B cell (primary cell): ENCODE results near the gene NLRP4. TPM values are rescaled to one million over a fixed set of nuclear protein-coding genes. Genes with fewer than 3 reads are reported as not detected.

Experiments used
- ATAC-seq: fragments of 200-7000 bp; cut with Tn5 transposase; one replicate; pipeline ENCODE4 v1.10.0; 2021; ENCODE audit warnings: low read depth, mild to moderate bottlenecking, moderate number of reproducible peaks, moderate library complexity
- CTCF ChIA-PET: fragments of 350-600 bp; sonication (Branson Sonifier 250); formaldehyde crosslinking; loops from one replicate; lab custom pipeline; 2021; ENCODE audit warnings: antibody characterized with exemption, inconsistent platforms; lab: Charles Lee
- POLR2A ChIA-PET: fragments of 350-600 bp; sonication (Branson Sonifier 250); formaldehyde crosslinking; loops from one replicate; lab custom pipeline; 2021; ENCODE audit warnings: antibody characterized with exemption; lab: Charles Lee
- DNase-seq: peaks from one replicate; pipeline ENCODE4 v3.0.0; 2013
- H2AFZ ChIP-seq: 2 replicates; pipeline ENCODE4 v1.6.1; 2012; ENCODE audit warnings: mild to moderate bottlenecking, low read depth, low read length; ENCODE audit not compliant: insufficient read depth, poor library complexity, severe bottlenecking
- H3K27ac ChIP-seq, 2 donors: 1 replicate in 1 of 2; 2 replicates in 1 of 2; pipeline ENCODE4 v1.5.1; 2012 to 2013; ENCODE audit warnings: low read length in 2 of 2, mild to moderate bottlenecking in 2 of 2, moderate library complexity in 1 of 2
- H3K27me3 ChIP-seq, 4 experiments: fragments of 200-600 bp in 1 of 4; sonication (generic) in 1 of 4; replicated peaks in 1 of 4; 1 replicate in 2 of 4; 2 replicates in 2 of 4; pipeline versions ENCODE4 v1.6.1 to v1.7.0; 2013 to 2016; ENCODE audit warnings: low read length in 3 of 4, mild to moderate bottlenecking in 2 of 4, mixed read lengths in 1 of 4, moderate library complexity in 1 of 4; ENCODE audit not compliant: insufficient read depth in 4 of 4, control insufficient read depth in 3 of 4; ENCODE audit errors: control extremely low read depth in 1 of 4
- H3K36me3 ChIP-seq, 2 experiments: replicated peaks in 1 of 2; 1 replicate in 1 of 2; 2 replicates in 1 of 2; pipeline versions ENCODE4 v1.6.1 to v1.7.1; 2013; ENCODE audit warnings: low read length in 1 of 2; ENCODE audit not compliant: insufficient read depth in 2 of 2, control insufficient read depth in 1 of 2; ENCODE audit errors: control extremely low read depth in 1 of 2, extremely low read depth in 1 of 2
- H3K4me1 ChIP-seq, 2 donors: fragments of 200-600 bp in 1 of 2; sonication (generic) in 1 of 2; 1 replicate in 1 of 2; 2 replicates in 1 of 2; pipeline versions ENCODE4 v1.5.1 to v1.6.1; 2013 to 2017; ENCODE audit warnings: low read length in 2 of 2; ENCODE audit not compliant: control insufficient read depth in 2 of 2, insufficient read depth in 2 of 2
- H3K4me2 ChIP-seq: replicated peaks from 2 replicates; pipeline ENCODE3; 2012; ENCODE audit warnings: mild to moderate bottlenecking, low read depth, low read length; ENCODE audit not compliant: poor library complexity, severe bottlenecking
- H3K4me3 ChIP-seq, 5 experiments: fragments of 200-600 bp in 1 of 5; sonication (generic) in 1 of 5; 1 replicate in 3 of 5; 2 replicates in 2 of 5; pipeline versions ENCODE4 v1.5.1 to v1.7.0; 2011 to 2016; ENCODE audit warnings: low read length in 4 of 5, mild to moderate bottlenecking in 4 of 5, low read depth in 2 of 5, control low read depth in 1 of 5, moderate library complexity in 1 of 5; ENCODE audit not compliant: insufficient read depth in 1 of 5; ENCODE audit errors: control extremely low read depth in 1 of 5, extremely low read depth in 1 of 5
- H3K79me2 ChIP-seq: fragments of 200-600 bp; sonication (generic); one replicate; pipeline ENCODE4 v1.6.0; 2016; ENCODE audit warnings: low read length; ENCODE audit not compliant: control insufficient read depth, insufficient read depth
- H3K9ac ChIP-seq: fragments of 200-600 bp; sonication (generic); 2 replicates; pipeline ENCODE4 v1.6.1; 2017; ENCODE audit warnings: mild to moderate bottlenecking, low read length, moderate library complexity
- H3K9me3 ChIP-seq, 3 donors: one replicate each; pipeline versions ENCODE4 v1.6.1 to v1.7.1; 2013; ENCODE audit warnings: low read length in 2 of 3; ENCODE audit not compliant: control insufficient read depth in 2 of 3, insufficient read depth in 1 of 3; ENCODE audit errors: control extremely low read depth in 1 of 3
- H4K20me1 ChIP-seq: 2 replicates; pipeline ENCODE4 v1.6.0; 2012; ENCODE audit warnings: mild to moderate bottlenecking, low read length; ENCODE audit not compliant: insufficient read depth, control insufficient read depth, poor library complexity, severe bottlenecking
- H3K27ac Mint-ChIP-seq: one replicate; pipeline ENCODE4 v1.8.0; 2021; ENCODE audit warnings: mixed read lengths
- H3K27me3 Mint-ChIP-seq: one replicate; pipeline ENCODE4 v1.8.0; 2021; ENCODE audit warnings: mixed read lengths
- H3K4me1 Mint-ChIP-seq: one replicate; pipeline ENCODE4 v1.8.0; 2021; ENCODE audit warnings: mixed read lengths
- H3K4me3 Mint-ChIP-seq: one replicate; pipeline ENCODE4 v1.8.0; 2021; ENCODE audit warnings: mixed read lengths
- H3K9me3 Mint-ChIP-seq: one replicate; pipeline ENCODE4 v1.8.0; 2022; ENCODE audit warnings: mixed read lengths; ENCODE audit not compliant: insufficient read depth
- CTCF ChIP-seq: fragments of 200-600 bp; IDR thresholded peaks from one replicate; pipeline ENCODE4 v1.8.0; 2022; ENCODE audit warnings: antibody characterized with exemption, mild to moderate bottlenecking
- EZH2 ChIP-seq: IDR thresholded peaks from 2 replicates; pipeline ENCODE4 v1.6.1; 2012; ENCODE audit warnings: borderline replicate concordance, low read depth, mild to moderate bottlenecking, moderate library complexity, low read length; ENCODE audit not compliant: insufficient read depth, poor library complexity, severe bottlenecking
- WGBS: methylation state at CpG from one replicate; pipeline ENCODE4 v1.1.5; 2013; ENCODE audit warnings: missing lambda C conversion rate; ENCODE audit not compliant: insufficient coverage; 5-methylcytosine and 5-hydroxymethylcytosine counted together
- intact Hi-C: fragments of 100-400 bp; cut with micrococcal nuclease; formaldehyde crosslinking; loops from one replicate; pipeline ENCODE4 v1.10.0; 2022
- polyA plus RNA-seq: library from polyadenylated mRNA; depleted of rRNA; stranded (reverse); fragments of >200 nt; gene quantifications from 2 replicates; pipeline ENCODE4 v1.2.3, GENCODE V29; 2012
- total RNA-seq, 2 donors: library from RNA; stranded (reverse); fragments of 120-200 nt in 1 of 2; gene quantifications; 1 replicate in 1 of 2; 2 replicates in 1 of 2; pipeline versions ENCODE4 v1.2.3 to v1.2.4, GENCODE V29; 2013 to 2022

Gene NLRP4
- total and polyA plus RNA-seq, 2 donors (not counting 1 experiment from before 2014, with no cell fraction given): 0.15 to 1.3 TPM

- Histone ChIP-seq H3K4me2 (no peak overlapping the region), H3K27me3 (no peaks in the 10 kb centered on the region), H3K9me3 (peaks cover 0 to 11% (median 0%) of the 10 kb centered on the region in 3 donors), H3K27ac (no peak overlapping the region), H2AFZ (no peak overlapping the region), H3K36me3 (no peaks in the 10 kb centered on the region), H3K4me1 (no peaks in the 10 kb centered on the region), H3K9ac (no peak overlapping the region), H3K4me3 (no peak overlapping the region), H4K20me1 (no peaks in the 10 kb centered on the region), H3K79me2 (no peaks in the 10 kb centered on the region)
- WGBS: 84% methylated on average over 13 of the region's 13 CpGs
- ChIA-PET CTCF (no interaction called here), POLR2A (no interaction called here)
- no peak overlapping the region for H3K4me3 Mint-ChIP-seq
- peaks cover 2% of the 10 kb centered on the region for H3K9me3 Mint-ChIP-seq
- no peaks in the 10 kb centered on the region for H3K27me3 Mint-ChIP-seq
- TF ChIP-seq EZH2: no peak
- no peak overlapping the region for H3K27ac Mint-ChIP-seq
- no peaks in the 10 kb centered on the region for H3K4me1 Mint-ChIP-seq
- DNase-seq (no peak), ATAC-seq (no peak)
- intact Hi-C loops: no loop called here
Observed at GRCh38 chr19:55901369-55902079, 65.2 kb downstream of the NLRP4 start.

- H4K20me1 ChIP-seq: no peaks in the 10 kb centered on the region
- H3K4me1 Mint-ChIP-seq: no peaks in the 10 kb centered on the region
- H3K27ac ChIP-seq: no peak overlapping the region
- H3K9ac ChIP-seq: no peak overlapping the region
- ChIA-PET CTCF (interaction anchor here (0.7 kb wide), 1 partner anchor 874 kb away, joined by 3 read pairs; no protein-coding TSS in a partner anchor), POLR2A (no interaction called here)
- ATAC-seq: no peak
- intact Hi-C loops: no loop called here
- H3K27me3 ChIP-seq: no peaks in the 10 kb centered on the region
- H3K4me3 Mint-ChIP-seq: no peak overlapping the region
- H3K4me2 ChIP-seq: no peak overlapping the region
- H3K4me1 ChIP-seq: no peaks in the 10 kb centered on the region
- H3K27me3 Mint-ChIP-seq: no peaks in the 10 kb centered on the region
- H3K27ac Mint-ChIP-seq: no peak overlapping the region
- no peaks in the 10 kb centered on the region for H3K9me3 Mint-ChIP-seq
- H3K36me3 ChIP-seq: no peaks in the 10 kb centered on the region
- H3K9me3 ChIP-seq: peaks cover 0 to 8% (median 0%) of the 10 kb centered on the region in 3 donors
- no peak for TF ChIP-seq EZH2
- no peak for TF ChIP-seq CTCF
- no peak overlapping the region for H2AFZ ChIP-seq
- H3K79me2 ChIP-seq: no peaks in the 10 kb centered on the region
- 76% methylated on average over 5 of the region's 9 CpGs for WGBS
- DNase-seq: no peak
- H3K4me3 ChIP-seq: no peak overlapping the region
Observed at GRCh38 chr19:55902080-55902751, 65.9 kb downstream of the NLRP4 start.
